Glutamatergic neuron (in vitro differentiated cells): Measurements from ENCODE around the gene KCNAB2. TPM values are rescaled to one million over a fixed set of nuclear protein-coding genes. Genes with fewer than 3 reads are reported as not detected.

Experiments used
- DNase-seq: peaks from one replicate; pipeline ENCODE4 v3.0.0; 2022
- H3K27ac Mint-ChIP-seq: one replicate; pipeline ENCODE4 v1.8.0; 2020; ENCODE audit warnings: mild to moderate bottlenecking, mixed read lengths, inconsistent platforms; ENCODE audit not compliant: unreplicated experiment
- H3K27me3 Mint-ChIP-seq: one replicate; pipeline ENCODE4 v1.8.0; 2020; ENCODE audit warnings: mild to moderate bottlenecking, moderate library complexity, mixed read lengths, inconsistent platforms; ENCODE audit not compliant: unreplicated experiment
- H3K36me3 Mint-ChIP-seq: one replicate; pipeline ENCODE4 v1.8.0; 2020; ENCODE audit warnings: mild to moderate bottlenecking, mixed read lengths, inconsistent platforms; ENCODE audit not compliant: unreplicated experiment
- H3K4me1 Mint-ChIP-seq: one replicate; pipeline ENCODE4 v1.8.0; 2020; ENCODE audit warnings: mild to moderate bottlenecking, low read depth, mixed read lengths, inconsistent platforms; ENCODE audit not compliant: unreplicated experiment
- H3K4me3 Mint-ChIP-seq: one replicate; pipeline ENCODE4 v1.8.0; 2020; ENCODE audit warnings: mild to moderate bottlenecking, mixed read lengths, inconsistent platforms; ENCODE audit not compliant: unreplicated experiment
- H3K9me3 Mint-ChIP-seq: one replicate; pipeline ENCODE4 v1.8.0; 2020; ENCODE audit warnings: mild to moderate bottlenecking, moderate library complexity, mixed read lengths, inconsistent platforms; ENCODE audit not compliant: unreplicated experiment
- CTCF ChIP-seq: fragments of 200-600 bp; sonication (generic); IDR thresholded peaks from one replicate; pipeline ENCODE4 v1.5.0; 2021; ENCODE audit not compliant: partially characterized antibody, unreplicated experiment
- total RNA-seq: library from RNA; stranded (reverse); fragmentation: NEBNext Ultra II Directional; extraction: Animal tissue kit (Norgen Biotek cat#: 25700); gene quantifications from one replicate; pipeline ENCODE4 v1.2.1, GENCODE V29; 2021; ENCODE audit not compliant: unreplicated experiment

KCNAB2 gene
- total RNA-seq, 1 donor from 2014 or later: 20.4 TPM

GRCh38 chr1:6035719-6036118, 10.0 kb upstream of the KCNAB2 start:
- peak; percentile 17 for DNase-seq
- H3K4me3 Mint-ChIP-seq: no peak overlapping the region
- no peak for TF ChIP-seq CTCF
- H3K36me3 Mint-ChIP-seq: no peaks in the 10 kb centered on the region
- peaks cover 20% of the 10 kb centered on the region for H3K4me1 Mint-ChIP-seq
- H3K27ac Mint-ChIP-seq: no peak overlapping the region
- H3K27me3 Mint-ChIP-seq: peaks cover 12% of the 10 kb centered on the region
- peaks cover 7% of the 10 kb centered on the region for H3K9me3 Mint-ChIP-seq

DNA sequence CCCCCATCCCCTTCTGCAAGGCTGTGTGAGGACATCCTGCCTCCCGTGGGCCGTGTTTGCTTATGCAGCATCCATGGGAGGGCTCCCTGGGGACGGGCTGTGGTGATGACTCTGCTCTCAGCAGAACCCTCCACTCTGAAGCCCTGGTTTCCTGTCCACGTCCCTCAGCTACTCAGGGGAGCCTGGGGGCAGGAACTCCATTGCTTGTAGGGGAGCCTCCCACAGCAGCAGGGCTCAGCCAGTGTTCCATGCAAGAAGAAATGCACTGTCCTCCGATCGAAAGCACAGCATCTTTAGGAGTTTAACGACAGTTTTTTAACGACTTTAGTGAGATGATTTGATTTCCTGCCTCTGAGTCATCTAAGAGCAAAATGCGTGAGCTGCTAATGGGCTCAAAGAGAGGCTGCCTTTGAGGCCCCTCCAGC, 8.3 kb upstream of the KCNAB2 start:
- peaks cover 7% of the 10 kb centered on the region for H3K9me3 Mint-ChIP-seq
- H3K36me3 Mint-ChIP-seq: no peaks in the 10 kb centered on the region
- no peak overlapping the region for H3K27ac Mint-ChIP-seq
- peaks cover 12% of the 10 kb centered on the region for H3K27me3 Mint-ChIP-seq
- TF ChIP-seq CTCF: no peak
- H3K4me3 Mint-ChIP-seq: no peak overlapping the region
- DNase-seq: peak; percentile 73
- H3K4me1 Mint-ChIP-seq: peaks cover 25% of the 10 kb centered on the region

- H3K27ac Mint-ChIP-seq: no peak overlapping the region
- peaks cover 11% of the 10 kb centered on the region for H3K27me3 Mint-ChIP-seq
Measured at GRCh38 chr1:6038603-6039002, 7.1 kb upstream of the KCNAB2 start.

GRCh38 chr1:6039031-6039430, 6.7 kb upstream of the KCNAB2 start:
- H3K27ac Mint-ChIP-seq: no peak overlapping the region
- H3K4me1 Mint-ChIP-seq: peaks cover 31% of the 10 kb centered on the region
- no peaks in the 10 kb centered on the region for H3K36me3 Mint-ChIP-seq
- no peak for DNase-seq
- TF ChIP-seq CTCF: no peak
- peaks cover 11% of the 10 kb centered on the region for H3K27me3 Mint-ChIP-seq
- H3K4me3 Mint-ChIP-seq: no peak overlapping the region
- H3K9me3 Mint-ChIP-seq: peaks cover 5% of the 10 kb centered on the region

More at GRCh38 chr1:6038603-6039002, 7.1 kb upstream of the KCNAB2 start:
- no peak for TF ChIP-seq CTCF
- Mint-ChIP-seq H3K36me3 (no peaks in the 10 kb centered on the region), H3K4me1 (peaks cover 28% of the 10 kb centered on the region), H3K4me3 (no peak overlapping the region), H3K9me3 (peaks cover 2% of the 10 kb centered on the region)
- DNase-seq: no peak

GRCh38 chr1:6040444-6040843, 5.2 kb upstream of the KCNAB2 start:
- H3K36me3 Mint-ChIP-seq: no peaks in the 10 kb centered on the region
- peaks cover 37% of the 10 kb centered on the region for H3K4me1 Mint-ChIP-seq
- no peak overlapping the region for H3K27ac Mint-ChIP-seq
- H3K9me3 Mint-ChIP-seq: peaks cover 8% of the 10 kb centered on the region
- H3K27me3 Mint-ChIP-seq: peaks cover 11% of the 10 kb centered on the region
- DNase-seq: no peak
- no peak for TF ChIP-seq CTCF
- H3K4me3 Mint-ChIP-seq: peak overlapping the region; percentile 25
